ENCODE data around the gene ATP9A.

GRCh38 chr20:51750770-51751388 lies 17.3 kb downstream of the ATP9A start:
- no peak for TF ChIP-seq POLR2A (IDR thresholded peaks at IDR 0.05)
- no peak for TF ChIP-seq CTCF (IDR thresholded peaks at IDR 0.05)

Measured in testis (tissue), 2 donors.